Measurements from ENCODE around the gene ANKRD39.
"Not testable (repeated sequence)": the region's sequence is repeated elsewhere in the genome, so short reads cannot be mapped to it uniquely, and the experiment has no call there.

ANKRD39 gene

GRCh38 chr2:96857667-96858372 is at the start of gene ANKRD39:
Gene ANKRD39, minus strand, starts transcription at chr2:96858016. Its CDS starts 29 bp downstream, at chr2:96857987.
- peak; percentile 94 for DNase-seq (ENCODE audit: low read depth)

GRCh38 chr2:96906729-96907114 is 48.9 kb upstream of the ANKRD39 start:
- DNase-seq (ENCODE audit: low read depth): no peak

- DNase-seq (ENCODE audit: low read depth): no peak
Observed at GRCh38 chr2:96903815-96904214, 46.0 kb upstream of the ANKRD39 start.

GRCh38 chr2:96903318-96903717 is 45.5 kb upstream of the ANKRD39 start:
- DNase-seq (ENCODE audit: low read depth): no peak

- no peak for DNase-seq (ENCODE audit: low read depth)
Observed at GRCh38 chr2:96900237-96900636, 42.4 kb upstream of the ANKRD39 start.

GRCh38 chr2:96899413-96899741 is 41.6 kb upstream of the ANKRD39 start:
- DNase-seq (ENCODE audit: low read depth): no peak

- no peak for DNase-seq (ENCODE audit: low read depth)
Observed at GRCh38 chr2:96898641-96899412, 41.0 kb upstream of the ANKRD39 start.

- no peak for DNase-seq (ENCODE audit: low read depth)
Observed at GRCh38 chr2:96898135-96898505, 40.3 kb upstream of the ANKRD39 start.

GRCh38 chr2:96897491-96898134 is 39.8 kb upstream of the ANKRD39 start:
- no peak for DNase-seq (ENCODE audit: low read depth)

- no peak for DNase-seq (ENCODE audit: low read depth)
Observed at GRCh38 chr2:96895746-96896651, 38.2 kb upstream of the ANKRD39 start.

GRCh38 chr2:96895032-96895745 is 37.4 kb upstream of the ANKRD39 start:
- DNase-seq (ENCODE audit: low read depth): no peak

GRCh38 chr2:96894151-96894531 is 36.3 kb upstream of the ANKRD39 start:
- DNase-seq (ENCODE audit: low read depth): no peak

GRCh38 chr2:96893289-96894150 is 35.7 kb upstream of the ANKRD39 start:
- no peak for DNase-seq (ENCODE audit: low read depth)

- DNase-seq (ENCODE audit: low read depth): no peak
Observed at GRCh38 chr2:96891591-96892333, 33.9 kb upstream of the ANKRD39 start.

- DNase-seq (ENCODE audit: low read depth): no peak
Observed at GRCh38 chr2:96890726-96891385, 33.0 kb upstream of the ANKRD39 start.

GRCh38 chr2:96890252-96890651 is 32.4 kb upstream of the ANKRD39 start:
- DNase-seq (ENCODE audit: low read depth): no peak

- DNase-seq (ENCODE audit: low read depth): not testable (repeated sequence)
Observed at GRCh38 chr2:96889502-96889901, 31.7 kb upstream of the ANKRD39 start.

GRCh38 chr2:96888072-96889011 is 30.5 kb upstream of the ANKRD39 start:
- DNase-seq (ENCODE audit: low read depth): no peak
